Esophagus muscularis mucosa (tissue), 3 donors: ENCODE results near the gene C1QC.

Experiments used
- EP300 ChIP-seq: sonication (generic); formaldehyde crosslinking; IDR thresholded peaks from one replicate; pipeline ENCODE4 v1.6.1; 2017; ENCODE audit warnings: antibody characterized with exemption
- TF ChIP-seq, protein P1 (sequence below), 3 experiments: fragments of 200-600 bp in 2 of 3; fragments of 450-650 bp in 1 of 3; sonication (generic) in 2 of 3; IDR thresholded peaks; one replicate each; pipeline ENCODE4 v1.5.1; 2017 to 2019; ENCODE audit warnings: antibody characterized with exemption in 3 of 3, mild to moderate bottlenecking in 2 of 3, moderate library complexity in 1 of 3

DNA sequence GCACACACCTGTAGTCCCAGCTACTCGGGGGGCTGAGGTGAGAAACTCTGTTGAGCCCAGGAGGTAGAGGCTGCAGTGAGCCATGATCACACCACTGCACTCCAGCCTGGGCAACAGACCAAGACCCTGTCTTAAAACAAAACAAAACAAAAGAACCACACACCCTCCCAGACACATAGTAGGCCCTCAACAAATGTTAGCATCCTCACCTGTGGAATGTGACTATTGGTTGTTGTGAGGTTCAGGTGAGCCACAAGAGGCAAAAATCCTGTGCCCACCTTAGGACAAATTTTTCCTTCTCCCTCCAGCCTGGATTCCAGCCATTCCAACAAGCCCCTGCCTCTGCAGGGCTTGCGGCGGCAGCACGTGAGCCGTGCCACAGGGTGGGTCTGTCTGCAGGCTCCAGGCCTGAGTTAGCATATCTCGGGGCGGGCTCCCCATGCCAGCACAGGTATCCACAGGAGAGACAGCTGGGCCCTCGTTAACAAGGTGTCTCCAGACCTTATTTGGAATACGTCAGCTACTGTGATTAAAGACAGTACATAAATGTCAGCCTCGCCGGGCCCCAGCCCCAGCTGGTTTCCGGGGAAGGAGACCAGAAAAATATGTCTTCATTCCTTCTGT is 27.0 kb downstream of the C1QC start:
- no peak for TF ChIP-seq EP300
- TF ChIP-seq, protein P1, sequence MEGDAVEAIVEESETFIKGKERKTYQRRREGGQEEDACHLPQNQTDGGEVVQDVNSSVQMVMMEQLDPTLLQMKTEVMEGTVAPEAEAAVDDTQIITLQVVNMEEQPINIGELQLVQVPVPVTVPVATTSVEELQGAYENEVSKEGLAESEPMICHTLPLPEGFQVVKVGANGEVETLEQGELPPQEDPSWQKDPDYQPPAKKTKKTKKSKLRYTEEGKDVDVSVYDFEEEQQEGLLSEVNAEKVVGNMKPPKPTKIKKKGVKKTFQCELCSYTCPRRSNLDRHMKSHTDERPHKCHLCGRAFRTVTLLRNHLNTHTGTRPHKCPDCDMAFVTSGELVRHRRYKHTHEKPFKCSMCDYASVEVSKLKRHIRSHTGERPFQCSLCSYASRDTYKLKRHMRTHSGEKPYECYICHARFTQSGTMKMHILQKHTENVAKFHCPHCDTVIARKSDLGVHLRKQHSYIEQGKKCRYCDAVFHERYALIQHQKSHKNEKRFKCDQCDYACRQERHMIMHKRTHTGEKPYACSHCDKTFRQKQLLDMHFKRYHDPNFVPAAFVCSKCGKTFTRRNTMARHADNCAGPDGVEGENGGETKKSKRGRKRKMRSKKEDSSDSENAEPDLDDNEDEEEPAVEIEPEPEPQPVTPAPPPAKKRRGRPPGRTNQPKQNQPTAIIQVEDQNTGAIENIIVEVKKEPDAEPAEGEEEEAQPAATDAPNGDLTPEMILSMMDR (IDR thresholded peaks at IDR 0.05): no peak
